Measurements from ENCODE around the gene BNC2. TPM values are rescaled to one million over a fixed set of nuclear protein-coding genes. Genes with fewer than 3 reads are reported as not detected.

The BNC2 gene
- total RNA-seq, 2 donors from 2014 or later = 3.9 to 19.3 TPM

DNA sequence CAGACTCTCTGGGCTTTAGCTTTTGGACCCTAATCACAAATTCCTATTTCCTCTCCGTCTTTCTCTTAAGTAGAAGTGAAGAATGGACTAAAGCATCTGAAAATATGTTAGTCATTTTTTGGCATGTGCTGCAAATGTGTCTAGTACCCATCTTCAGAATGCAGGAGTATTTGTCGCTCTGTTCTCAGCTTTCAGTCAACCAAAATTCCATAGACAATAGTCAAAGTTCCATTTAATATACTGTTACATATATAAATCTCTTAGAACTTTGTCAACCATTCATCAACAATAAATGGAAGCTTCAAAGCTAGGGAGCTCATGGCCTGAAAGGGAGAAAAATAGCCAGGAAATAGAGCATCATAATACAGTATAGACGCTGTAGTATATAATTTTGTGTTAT lies 509.4 kb downstream of the BNC2 start:
- ATAC-seq (no peak), DNase-seq (no peak)
- intact Hi-C loops (cut with DNase I, micrococcal nuclease) = no loop called here

GRCh38 chr9:16360247-16360646 lies 510.2 kb downstream of the BNC2 start:
- DNase-seq (no peak), ATAC-seq (no peak)
- intact Hi-C loops (cut with DNase I, micrococcal nuclease) = no loop called here
